Measurements from ENCODE around the gene SYDE2.
A peak's percentile ranks its signal among the peaks of the same experiment; 100 is the strongest.
"Not testable (repeated sequence)": the region's sequence is repeated elsewhere in the genome, so short reads cannot be mapped to it uniquely, and the experiment has no call there.

The SYDE2 gene

GRCh38 chr1:85172684-85173337 lies 28.0 kb downstream of the SYDE2 start:
- DNase-seq (ENCODE audit: low read depth) = no peak

- no peak for DNase-seq (ENCODE audit: low read depth)
Measured at GRCh38 chr1:85171721-85172120, 29.1 kb downstream of the SYDE2 start.

GRCh38 chr1:85168884-85169283 lies 31.9 kb downstream of the SYDE2 start:
- DNase-seq (ENCODE audit: low read depth) = no peak

- no peak for DNase-seq (ENCODE audit: low read depth)
Measured at GRCh38 chr1:85166351-85166750, 34.5 kb downstream of the SYDE2 start.

DNA sequence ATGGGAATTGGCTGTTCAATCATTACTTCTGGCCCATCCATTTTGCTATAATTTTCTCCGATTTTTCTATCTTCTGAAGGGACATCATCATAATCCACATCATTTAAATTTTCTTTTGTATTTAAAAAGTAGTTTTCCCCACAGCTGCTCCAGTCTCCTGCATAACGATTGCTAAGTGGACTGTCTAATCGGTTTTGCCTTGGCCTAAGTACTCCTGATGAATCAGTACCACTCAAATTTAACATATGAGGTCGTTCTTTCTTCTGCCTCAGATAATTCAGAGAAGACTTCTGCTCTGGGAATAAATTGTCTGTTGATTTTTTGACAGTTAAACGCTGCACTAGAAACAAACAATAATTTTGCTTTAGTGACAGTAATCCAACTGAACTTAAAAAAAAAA lies 41.9 kb downstream of the SYDE2 start:
- DNase-seq (ENCODE audit: low read depth) = no peak

- no peak for DNase-seq (ENCODE audit: low read depth)
Measured at GRCh38 chr1:85157436-85157835, 43.4 kb downstream of the SYDE2 start.

GRCh38 chr1:85153149-85153891 lies 47.5 kb downstream of the SYDE2 start:
- no peak for DNase-seq (ENCODE audit: low read depth)

- DNase-seq (ENCODE audit: low read depth) = no peak
Measured at GRCh38 chr1:85151446-85151845, 49.4 kb downstream of the SYDE2 start.

- DNase-seq (ENCODE audit: low read depth) = no peak
Measured at GRCh38 chr1:85149805-85150204, 51.0 kb downstream of the SYDE2 start.

GRCh38 chr1:85148524-85149250 lies 52.1 kb downstream of the SYDE2 start:
- no peak for DNase-seq (ENCODE audit: low read depth)

- peak; percentile 59 for DNase-seq (ENCODE audit: low read depth)
Measured at GRCh38 chr1:85146972-85147359, 53.9 kb downstream of the SYDE2 start.

DNA sequence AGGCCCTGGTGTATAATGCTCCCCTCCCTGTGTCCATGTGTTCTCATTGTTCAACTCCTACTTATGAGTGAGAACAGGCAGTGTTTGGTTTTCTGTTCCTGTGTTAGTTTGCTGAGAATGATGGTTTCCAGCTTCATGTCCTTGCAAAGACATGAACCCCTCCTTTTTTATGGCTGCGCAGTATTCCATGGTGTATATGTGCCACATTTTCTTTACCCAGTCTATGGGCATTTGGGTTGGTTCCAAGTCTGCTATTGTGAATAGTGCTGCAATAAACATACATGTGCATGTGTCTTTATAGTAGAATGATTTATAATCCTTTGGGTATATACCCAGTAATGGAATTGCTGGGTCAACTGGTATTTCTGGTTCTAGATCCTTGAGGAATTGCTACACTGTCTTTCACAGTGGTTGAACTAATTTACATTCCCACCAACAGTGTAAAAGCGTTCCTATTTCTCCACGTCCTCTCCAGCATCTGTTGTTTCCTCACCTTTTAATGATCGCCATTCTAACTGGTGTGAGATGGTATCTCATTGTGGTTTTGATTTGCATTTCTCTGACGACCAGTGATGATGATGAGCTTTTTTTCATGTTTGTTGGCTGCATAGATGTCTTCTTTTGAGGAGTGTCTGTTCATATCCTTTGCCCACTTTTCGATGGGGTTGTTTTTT lies 54.4 kb downstream of the SYDE2 start:
- not testable (repeated sequence) for DNase-seq (ENCODE audit: low read depth)

- no peak for DNase-seq (ENCODE audit: low read depth)
Measured at GRCh38 chr1:85144351-85144750, 56.5 kb downstream of the SYDE2 start.

DNA sequence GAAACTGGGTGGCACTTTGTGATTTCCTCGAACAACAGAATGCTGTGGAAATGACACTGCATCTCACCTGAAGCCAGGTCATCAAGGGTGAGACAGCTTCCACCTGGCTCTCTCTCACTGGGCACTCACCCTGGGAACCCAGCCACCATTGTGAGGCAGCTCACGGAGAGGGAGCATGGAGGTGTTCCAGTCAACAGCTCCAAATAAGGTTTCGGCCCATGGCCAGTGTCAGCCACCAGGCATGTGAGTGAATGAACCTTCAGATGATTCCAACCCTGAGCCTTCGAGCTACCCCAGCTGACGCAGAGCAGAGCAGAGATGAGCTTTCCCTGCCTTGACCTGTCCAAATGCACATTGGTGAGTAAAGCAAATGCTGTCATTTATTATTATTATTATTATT lies 58.1 kb downstream of the SYDE2 start:
- DNase-seq (ENCODE audit: low read depth) = no peak

DNA sequence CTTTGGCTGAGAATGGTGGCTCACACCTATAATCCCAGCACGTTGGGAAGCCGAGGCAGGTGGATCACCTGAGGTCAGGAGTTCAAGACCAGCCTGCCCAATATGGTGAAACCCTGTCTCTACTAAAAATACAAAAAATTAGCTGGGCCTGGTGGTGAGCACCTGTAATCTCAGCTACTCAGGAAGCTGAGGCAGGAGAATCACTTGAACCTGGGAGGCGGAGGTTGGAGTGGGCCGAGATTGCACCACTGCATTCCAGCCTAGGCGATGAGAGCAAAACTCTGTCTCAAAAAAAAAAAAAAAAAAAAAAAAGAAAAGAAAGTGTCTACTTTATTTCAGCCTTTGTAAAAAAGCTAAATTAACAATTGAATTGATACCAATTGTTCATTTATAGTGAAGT lies 62.4 kb downstream of the SYDE2 start:
- not testable (repeated sequence) for DNase-seq (ENCODE audit: low read depth)

- no peak for DNase-seq (ENCODE audit: low read depth)
Measured at GRCh38 chr1:85137660-85138059, 63.2 kb downstream of the SYDE2 start.

DNA sequence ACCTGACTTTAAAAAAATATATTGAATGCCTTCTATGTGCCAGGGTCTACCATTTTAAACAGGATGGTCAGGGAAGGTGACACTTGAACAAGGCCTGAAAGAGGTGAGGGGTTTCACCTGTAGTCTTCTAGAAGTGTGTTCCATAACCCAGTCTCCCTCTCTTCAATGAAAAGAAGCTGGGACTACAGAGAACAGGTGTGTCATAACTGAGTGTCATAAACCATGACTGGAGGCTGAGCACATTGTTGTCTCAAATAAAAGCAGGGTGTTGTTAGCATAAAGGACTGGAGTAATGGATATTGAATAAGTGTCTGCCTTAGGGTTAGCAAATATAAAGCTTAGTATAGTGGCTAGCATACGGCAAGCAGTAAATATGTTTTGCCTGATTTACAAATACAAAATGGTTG lies 65.4 kb downstream of the SYDE2 start:
- DNase-seq (ENCODE audit: low read depth) = no peak

GRCh38 chr1:85134583-85135391 lies 66.0 kb downstream of the SYDE2 start:
- DNase-seq (ENCODE audit: low read depth) = no peak

GRCh38 chr1:85133565-85134159 lies 67.2 kb downstream of the SYDE2 start:
- no peak for DNase-seq (ENCODE audit: low read depth)

DNA sequence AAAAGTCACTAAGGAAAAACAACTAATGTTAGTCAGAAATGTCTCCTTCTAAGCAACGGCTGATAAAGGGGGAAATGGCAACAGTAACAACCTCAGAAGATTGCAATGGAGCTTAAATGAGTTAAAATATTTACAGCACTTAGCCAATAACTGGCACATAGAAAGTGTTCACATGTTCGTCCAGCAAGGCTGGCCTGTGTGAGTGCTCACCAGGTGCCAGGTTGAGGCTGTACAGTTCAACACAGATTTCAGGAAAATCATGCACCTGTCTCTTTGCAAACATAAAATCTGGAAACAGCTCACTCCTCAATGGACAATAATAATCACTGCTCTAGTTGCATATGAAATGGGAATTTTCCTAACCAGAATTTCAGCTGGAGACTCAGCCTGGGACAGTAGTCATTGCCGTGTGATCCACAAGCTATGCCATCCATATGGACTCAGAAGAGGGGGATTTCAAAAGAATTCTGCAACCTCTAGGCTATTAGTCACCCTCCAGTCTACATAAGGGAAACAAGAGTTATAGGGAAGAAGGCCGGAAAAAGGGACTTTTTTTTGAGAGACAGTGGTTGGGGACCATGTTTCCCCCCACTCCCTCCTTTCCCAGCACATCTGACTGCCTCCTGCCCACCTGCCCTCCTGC lies 68.6 kb downstream of the SYDE2 start:
- peak; percentile 45 for DNase-seq (ENCODE audit: low read depth)

GRCh38 chr1:85128316-85128715 lies 72.5 kb downstream of the SYDE2 start:
- no peak for DNase-seq (ENCODE audit: low read depth)

Measured in HS-5 (cell line).